Omental fat pad (tissue), 4 donors: ENCODE results near the gene SLC39A6. TPM values are rescaled to one million over a fixed set of nuclear protein-coding genes. Genes with fewer than 3 reads are reported as not detected.
A peak's percentile ranks its signal among the peaks of the same experiment; 100 is the strongest.
"Not testable (repeated sequence)": the region's sequence is repeated elsewhere in the genome, so short reads cannot be mapped to it uniquely, and the experiment has no call there.

Experiments used
- ATAC-seq: fragments of 150-250 bp; one replicate; pipeline ENCODE4 v1.9.1; 2016; ENCODE audit warnings: mild to moderate bottlenecking, moderate library complexity; ENCODE audit not compliant: low FRiP score
- DNase-seq: peaks from one replicate; pipeline ENCODE4 v3.0.0-alpha.2; 2019; ENCODE audit warnings: low spot score
- total RNA-seq, 4 donors: library from RNA; depleted of rRNA; stranded (reverse); fragments of >200 nt; gene quantifications; one replicate each; pipeline ENCODE4 v1.1.0, GENCODE V29; 2016
- TF ChIP-seq, protein P1 (sequence below), 3 donors: fragments of 450-650 bp; IDR thresholded peaks; one replicate each; pipeline ENCODE4 v1.5.1; 2016 to 2017; ENCODE audit warnings: antibody characterized with exemption in 3 of 3, mild to moderate bottlenecking in 3 of 3, moderate library complexity in 2 of 3

Gene SLC39A6
- total RNA-seq, 4 donors from 2014 or later = 36.7 to 77.5 (median 43.6) TPM

- DNase-seq (no peak), ATAC-seq (no peak)
- TF ChIP-seq, protein P1, sequence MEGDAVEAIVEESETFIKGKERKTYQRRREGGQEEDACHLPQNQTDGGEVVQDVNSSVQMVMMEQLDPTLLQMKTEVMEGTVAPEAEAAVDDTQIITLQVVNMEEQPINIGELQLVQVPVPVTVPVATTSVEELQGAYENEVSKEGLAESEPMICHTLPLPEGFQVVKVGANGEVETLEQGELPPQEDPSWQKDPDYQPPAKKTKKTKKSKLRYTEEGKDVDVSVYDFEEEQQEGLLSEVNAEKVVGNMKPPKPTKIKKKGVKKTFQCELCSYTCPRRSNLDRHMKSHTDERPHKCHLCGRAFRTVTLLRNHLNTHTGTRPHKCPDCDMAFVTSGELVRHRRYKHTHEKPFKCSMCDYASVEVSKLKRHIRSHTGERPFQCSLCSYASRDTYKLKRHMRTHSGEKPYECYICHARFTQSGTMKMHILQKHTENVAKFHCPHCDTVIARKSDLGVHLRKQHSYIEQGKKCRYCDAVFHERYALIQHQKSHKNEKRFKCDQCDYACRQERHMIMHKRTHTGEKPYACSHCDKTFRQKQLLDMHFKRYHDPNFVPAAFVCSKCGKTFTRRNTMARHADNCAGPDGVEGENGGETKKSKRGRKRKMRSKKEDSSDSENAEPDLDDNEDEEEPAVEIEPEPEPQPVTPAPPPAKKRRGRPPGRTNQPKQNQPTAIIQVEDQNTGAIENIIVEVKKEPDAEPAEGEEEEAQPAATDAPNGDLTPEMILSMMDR (IDR thresholded peaks at IDR 0.05) = no peak
These were observed 24.4 kb downstream of the SLC39A6 start for GRCh38 chr18:36104749-36105148.

DNA sequence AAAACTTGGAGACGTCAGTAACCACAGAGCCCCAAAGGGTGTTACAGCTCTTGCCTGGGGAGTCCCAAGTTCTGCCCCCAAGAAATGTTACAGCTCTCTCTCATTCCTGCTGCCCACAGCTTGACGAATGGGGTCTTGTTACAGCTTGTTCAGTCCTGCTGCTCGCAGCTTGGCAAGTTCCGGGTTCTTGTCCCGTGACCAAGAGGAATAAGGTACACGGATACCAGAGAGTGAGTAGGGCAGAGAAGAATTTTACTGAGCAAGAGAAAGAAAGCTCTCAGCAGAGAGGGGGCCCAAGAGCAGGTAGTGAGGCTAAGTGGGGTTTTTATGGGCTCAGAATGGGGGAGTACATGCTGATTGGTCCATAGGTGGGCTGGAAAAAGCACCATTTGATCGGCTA lies 27.2 kb downstream of the SLC39A6 start:
- ATAC-seq = no peak
- DNase-seq = no peak
- TF ChIP-seq, protein P1 (IDR thresholded peaks at IDR 0.05) = no peak

DNA sequence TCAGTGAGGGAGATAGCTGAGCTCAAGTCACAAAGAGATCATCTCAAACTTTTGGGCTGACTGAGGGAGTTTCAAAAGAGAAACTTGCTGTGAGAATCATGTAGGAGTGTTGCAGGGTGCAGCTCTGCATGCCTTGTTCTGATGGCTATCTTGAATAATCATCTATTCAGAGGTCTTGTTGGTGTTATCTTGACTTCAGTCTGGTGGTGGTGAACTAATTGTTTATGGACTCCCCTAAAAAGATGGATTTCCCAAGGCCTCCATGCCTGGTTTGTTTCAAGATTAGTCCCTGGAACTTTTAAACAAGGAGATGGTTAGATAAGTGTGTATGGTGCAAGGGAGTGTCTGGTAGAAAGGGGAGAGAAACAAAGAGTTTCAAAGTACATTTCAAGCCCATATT lies 29.8 kb downstream of the SLC39A6 start:
- ATAC-seq (no peak), DNase-seq (no peak)
- TF ChIP-seq, protein P1 (IDR thresholded peaks at IDR 0.05) = no peak

DNA sequence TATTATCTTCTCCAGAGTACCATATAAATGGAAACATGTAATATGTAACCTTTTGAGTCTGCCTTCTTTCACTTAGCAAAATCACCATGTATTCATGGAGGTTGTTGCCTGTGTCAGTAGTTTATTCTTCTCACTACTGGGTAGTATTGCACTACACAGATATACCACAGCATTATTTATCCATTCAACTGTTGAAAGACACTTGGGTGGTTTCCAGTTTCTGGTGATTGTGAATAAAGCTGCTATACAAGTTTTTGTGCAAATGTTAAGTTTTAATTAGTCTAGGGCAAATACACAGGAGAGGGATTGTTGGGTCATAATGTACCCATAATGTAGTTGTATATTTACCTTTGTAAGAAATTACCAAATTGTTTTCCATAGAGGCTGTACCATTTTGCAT lies 32.2 kb downstream of the SLC39A6 start:
- no peak for DNase-seq
- no peak for ATAC-seq
- TF ChIP-seq, protein P1 (IDR thresholded peaks at IDR 0.05) = no peak

- TF ChIP-seq, protein P1 (IDR thresholded peaks at IDR 0.05) = peak in 1 of 3 donors; percentile 23
- no peak for DNase-seq
- ATAC-seq = no peak
These were observed 33.1 kb downstream of the SLC39A6 start for GRCh38 chr18:36095936-36096519.

- TF ChIP-seq, protein P1 (IDR thresholded peaks at IDR 0.05) = no peak
- ATAC-seq = no peak
- DNase-seq = no peak
These were observed 34.7 kb downstream of the SLC39A6 start for GRCh38 chr18:36094431-36094830.

DNA sequence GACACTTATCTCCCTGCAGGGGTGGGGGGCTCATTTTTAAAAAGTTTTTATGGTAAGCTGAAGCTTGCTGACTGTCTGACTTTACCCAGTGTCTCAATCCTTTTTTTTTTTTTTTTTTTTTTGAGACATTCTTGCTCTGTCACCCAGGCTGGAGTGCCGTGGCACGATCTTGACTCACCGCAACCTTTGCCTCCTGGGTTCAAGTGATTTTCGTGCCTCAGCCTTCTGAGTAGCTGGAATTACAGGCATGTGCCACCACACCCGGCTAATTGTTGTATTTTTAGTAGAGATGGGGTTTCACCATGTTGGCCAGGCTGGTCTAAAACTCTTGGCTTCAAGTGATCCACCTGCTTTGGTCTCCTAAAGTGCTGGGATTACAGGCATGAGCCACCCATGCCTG lies 37.0 kb downstream of the SLC39A6 start:
- DNase-seq, ATAC-seq: not testable (repeated sequence)
